Loucy (cell line): ENCODE results near the gene TESK1.

Source experiments
- H2AFZ ChIP-seq: fragments of 200-600 bp; sonication (generic); 2 replicates; pipeline ENCODE4 v1.6.0; 2016; ENCODE audit warnings: antibody characterized with exemption, mild to moderate bottlenecking, low read length, moderate library complexity
- H3F3A ChIP-seq: fragments of 200-600 bp; 2 replicates; pipeline ENCODE4 v1.6.0; 2016; ENCODE audit warnings: antibody characterized with exemption, low read depth, mild to moderate bottlenecking
- H3K27me3 ChIP-seq: fragments of 200-600 bp; sonication (generic); 2 replicates; pipeline ENCODE4 v1.6.1; 2014; ENCODE audit warnings: low read length, mild to moderate bottlenecking; ENCODE audit not compliant: insufficient read depth, poor library complexity, severe bottlenecking
- H3K36me3 ChIP-seq: fragments of 200-600 bp; sonication (generic); 2 replicates; pipeline ENCODE4 v1.6.1; 2016; ENCODE audit warnings: low read length; ENCODE audit not compliant: insufficient read depth
- H3K4me1 ChIP-seq: fragments of 200-600 bp; sonication (generic); 2 replicates; pipeline ENCODE4 v1.5.1; 2014; ENCODE audit warnings: low read length, mild to moderate bottlenecking; ENCODE audit not compliant: insufficient read depth, poor library complexity, severe bottlenecking
- H3K4me2 ChIP-seq: fragments of 200-600 bp; sonication (generic); 2 replicates; pipeline ENCODE4 v1.6.0; 2014; ENCODE audit warnings: antibody characterized with exemption, low read length, low read depth, mild to moderate bottlenecking; ENCODE audit not compliant: poor library complexity, severe bottlenecking
- H3K4me3 ChIP-seq: fragments of 200-600 bp; sonication (generic); 2 replicates; pipeline ENCODE4 v1.5.1; 2014; ENCODE audit warnings: low read length, mild to moderate bottlenecking, mixed read lengths; ENCODE audit not compliant: poor library complexity, severe bottlenecking
- H3K79me2 ChIP-seq: fragments of 200-600 bp; sonication (generic); 2 replicates; pipeline ENCODE4 v1.6.1; 2014; ENCODE audit warnings: low read length; ENCODE audit not compliant: insufficient read depth
- H3K9ac ChIP-seq: fragments of 200-600 bp; sonication (generic); 2 replicates; pipeline ENCODE4 v1.6.0; 2014; ENCODE audit warnings: mild to moderate bottlenecking, low read depth, low read length, moderate library complexity; ENCODE audit not compliant: poor library complexity, severe bottlenecking
- H3K9me2 ChIP-seq: fragments of 200-600 bp; sonication (generic); replicated peaks from 2 replicates; pipeline ENCODE4 v1.6.1; 2016; ENCODE audit warnings: low read depth, low read length, mixed read lengths
- H3K9me3 ChIP-seq: fragments of 200-600 bp; sonication (generic); 2 replicates; pipeline ENCODE4 v1.6.1; 2014; ENCODE audit warnings: mild to moderate bottlenecking, antibody characterized with exemption, low read length, low read depth; ENCODE audit not compliant: insufficient read depth
- H4K20me1 ChIP-seq: fragments of 200-600 bp; sonication (generic); 2 replicates; pipeline ENCODE4 v1.6.0; 2014; ENCODE audit warnings: antibody characterized with exemption, low read length, mild to moderate bottlenecking; ENCODE audit not compliant: insufficient read depth, poor library complexity, severe bottlenecking
- CTCF ChIP-seq: fragments of 200-600 bp; sonication (generic); conservative IDR thresholded peaks from 2 replicates; pipeline ENCODE4 v1.5.1; 2014; ENCODE audit warnings: mild to moderate bottlenecking, antibody characterized with exemption, low read length
- EZH2phosphoT487 ChIP-seq: fragments of 200-600 bp; IDR thresholded peaks from 2 replicates; pipeline ENCODE4 v1.6.1; 2018; ENCODE audit warnings: antibody characterized with exemption, mild to moderate bottlenecking, moderate library complexity, borderline replicate concordance

The TESK1 gene

GRCh38 chr9:35603986-35604577 lies 980 bp upstream of the TESK1 start:
- H3K9me2 ChIP-seq, result no peaks in the 10 kb centered on the region
- no peaks in the 10 kb centered on the region for H3K27me3 ChIP-seq
- H2AFZ ChIP-seq, result peak overlapping the region; percentile 90
- TF ChIP-seq EZH2phosphoT487 (no peak), CTCF (peak; percentile 80)
- peaks cover 43% of the 10 kb centered on the region for H3K4me1 ChIP-seq
- H3K9me3 ChIP-seq, result no peaks in the 10 kb centered on the region
- H3K36me3 ChIP-seq, result peaks cover under 1% of the 10 kb centered on the region; the same call in 1 of the 2 replicates
- peak overlapping the region; percentile 89 for H3K4me2 ChIP-seq
- peak overlapping the region; percentile 82 for H3K4me3 ChIP-seq
- H3K79me2 ChIP-seq, result peaks cover 45% of the 10 kb centered on the region
- no peaks in the 10 kb centered on the region for H3F3A ChIP-seq
- peaks cover 19% of the 10 kb centered on the region for H4K20me1 ChIP-seq
- H3K9ac ChIP-seq, result peak overlapping the region; percentile 89

GRCh38 chr9:35605351-35606137 lies 482 bp downstream of the TESK1 start:
- no peaks in the 10 kb centered on the region for H3K9me2 ChIP-seq
- H2AFZ ChIP-seq, result no peak overlapping the region
- no peak for TF ChIP-seq CTCF

GRCh38 chr9:35606138-35606504 lies 1.1 kb downstream of the TESK1 start:
- Histone ChIP-seq H3F3A (no peaks in the 10 kb centered on the region), H4K20me1 (peaks cover 19% of the 10 kb centered on the region), H3K27me3 (no peaks in the 10 kb centered on the region), H3K4me1 (peaks cover 38% of the 10 kb centered on the region), H3K36me3 (peaks cover 11% of the 10 kb centered on the region; the same call in 1 of the 2 replicates), H3K9me3 (no peaks in the 10 kb centered on the region), H3K9ac (peak overlapping the region; percentile 79), H3K4me2 (peak overlapping the region; percentile 83), H3K79me2 (peaks cover 45% of the 10 kb centered on the region), H3K4me3 (peak overlapping the region; percentile 82), H2AFZ (no peak overlapping the region), H3K9me2 (no peaks in the 10 kb centered on the region)
- TF ChIP-seq CTCF (no peak), EZH2phosphoT487 (no peak)

More at GRCh38 chr9:35605351-35606137, 482 bp downstream of the TESK1 start:
- Histone ChIP-seq H3K9ac (peak overlapping the region; percentile 79), H3F3A (no peaks in the 10 kb centered on the region), H3K27me3 (no peaks in the 10 kb centered on the region), H3K4me3 (peak overlapping the region; percentile 82), H3K36me3 (peaks cover 11% of the 10 kb centered on the region; the same call in 1 of the 2 replicates), H3K9me3 (no peaks in the 10 kb centered on the region), H3K4me2 (peak overlapping the region; percentile 83), H4K20me1 (peaks cover 19% of the 10 kb centered on the region), H3K79me2 (peaks cover 45% of the 10 kb centered on the region), H3K4me1 (peaks cover 38% of the 10 kb centered on the region)
